ENCODE results near the gene RPL18A. TPM values are rescaled to one million over a fixed set of nuclear protein-coding genes. Genes with fewer than 3 reads are reported as not detected.
A peak's percentile ranks its signal among the peaks of the same experiment; 100 is the strongest.

Gene RPL18A
- total and polyA plus RNA-seq, 2 experiments from 2014 or later, result 930 to 1,484 TPM

GRCh38 chr19:17872251-17873001 is 12.7 kb downstream of the RPL18A start:
- TF ChIP-seq CTCF (IDR thresholded peaks at IDR 0.05; ENCODE audit: low read depth, low read length), result no peak
- Histone ChIP-seq H3K27me3 (peaks cover 33% of the 10 kb centered on the region), H3K27ac (no peak overlapping the region), H3K4me1 (ENCODE audit: low read depth) (no peaks in the 10 kb centered on the region), H3K4me3 (no peak overlapping the region), H3K36me3 (no peaks in the 10 kb centered on the region), H3K9me3 (ENCODE audit: low read depth) (no peaks in the 10 kb centered on the region)
- no peak for DNase-seq (ENCODE audit: low read depth in 1 of 2, low spot score in 1 of 2)

- Histone ChIP-seq H3K9me3 (ENCODE audit: low read depth) (no peaks in the 10 kb centered on the region), H3K4me1 (ENCODE audit: low read depth) (no peaks in the 10 kb centered on the region), H3K36me3 (no peaks in the 10 kb centered on the region), H3K27ac (no peak overlapping the region), H3K27me3 (peaks cover 30% of the 10 kb centered on the region), H3K4me3 (peak overlapping the region; percentile 15)
- peak; percentile 30 to 71 for DNase-seq (ENCODE audit: low read depth in 1 of 2, low spot score in 1 of 2)
- no peak for TF ChIP-seq CTCF (IDR thresholded peaks at IDR 0.05; ENCODE audit: low read depth, low read length)
Measured at GRCh38 chr19:17873786-17874757, 14.4 kb downstream of the RPL18A start.

GRCh38 chr19:17874758-17875135 is 15.0 kb downstream of the RPL18A start:
- H3K4me3 ChIP-seq, result no peak overlapping the region
- no peak overlapping the region for H3K27ac ChIP-seq
- no peaks in the 10 kb centered on the region for H3K9me3 ChIP-seq (ENCODE audit: low read depth)
- DNase-seq (ENCODE audit: low read depth in 1 of 2, low spot score in 1 of 2), result no peak
- no peaks in the 10 kb centered on the region for H3K4me1 ChIP-seq (ENCODE audit: low read depth)
- TF ChIP-seq CTCF (IDR thresholded peaks at IDR 0.05; ENCODE audit: low read depth, low read length), result no peak
- H3K27me3 ChIP-seq, result peaks cover 24% of the 10 kb centered on the region
- no peaks in the 10 kb centered on the region for H3K36me3 ChIP-seq

GRCh38 chr19:17877696-17878095 is 18.0 kb downstream of the RPL18A start:
- H3K9me3 ChIP-seq (ENCODE audit: low read depth), result no peaks in the 10 kb centered on the region
- no peak for TF ChIP-seq CTCF (IDR thresholded peaks at IDR 0.05; ENCODE audit: low read depth, low read length)
- H3K27ac ChIP-seq, result no peak overlapping the region
- H3K4me3 ChIP-seq, result no peak overlapping the region
- peaks cover 10% of the 10 kb centered on the region for H3K27me3 ChIP-seq
- H3K4me1 ChIP-seq (ENCODE audit: low read depth), result no peaks in the 10 kb centered on the region
- no peaks in the 10 kb centered on the region for H3K36me3 ChIP-seq
- DNase-seq (ENCODE audit: low read depth in 1 of 2, low spot score in 1 of 2), result no peak

GRCh38 chr19:17879466-17879865 is 19.8 kb downstream of the RPL18A start:
- Histone ChIP-seq H3K9me3 (ENCODE audit: low read depth) (no peaks in the 10 kb centered on the region), H3K4me3 (no peak overlapping the region), H3K36me3 (no peaks in the 10 kb centered on the region), H3K27ac (no peak overlapping the region), H3K4me1 (ENCODE audit: low read depth) (no peaks in the 10 kb centered on the region), H3K27me3 (no peaks in the 10 kb centered on the region)
- no peak for DNase-seq (ENCODE audit: low read depth in 1 of 2, low spot score in 1 of 2)
- no peak for TF ChIP-seq CTCF (IDR thresholded peaks at IDR 0.05; ENCODE audit: low read depth, low read length)

Measured in cardiac muscle cell (in vitro differentiated cells and primary cell).